GM23248 (cell line): ENCODE results near the gene TULP3.

Source experiments
- EZH2 ChIP-seq: fragments of 200-600 bp; sonication (generic); IDR thresholded peaks from 2 replicates; pipeline ENCODE4 v1.6.1; 2018; ENCODE audit warnings: antibody characterized with exemption, mild to moderate bottlenecking; ENCODE audit not compliant: insufficient read depth, poor library complexity, severe bottlenecking
- EZH2phosphoT487 ChIP-seq: fragments of 200-600 bp; sonication (generic); IDR thresholded peaks from 2 replicates; pipeline ENCODE4 v1.6.1; 2018; ENCODE audit warnings: antibody characterized with exemption, moderate library complexity, mild to moderate bottlenecking, low read depth; ENCODE audit not compliant: insufficient read depth

- TF ChIP-seq EZH2: no peak
- TF ChIP-seq EZH2phosphoT487: no peak
Measured at GRCh38 chr12:2936301-2936700, 45.6 kb downstream of the TULP3 start.
